GM21367 (cell line): ENCODE measurements around the gene PLD5.
A peak's percentile ranks its signal among the peaks of the same experiment; 100 is the strongest.
"Not testable (repeated sequence)": the region's sequence is repeated elsewhere in the genome, so short reads cannot be mapped to it uniquely, and the experiment has no call there.

Experiments
- ATAC-seq: cut with Tn5 transposase; IDR thresholded peaks from one replicate; pipeline ENCODE4 v1.9.1; 2021; ENCODE audit not compliant: unreplicated experiment

The PLD5 gene

DNA sequence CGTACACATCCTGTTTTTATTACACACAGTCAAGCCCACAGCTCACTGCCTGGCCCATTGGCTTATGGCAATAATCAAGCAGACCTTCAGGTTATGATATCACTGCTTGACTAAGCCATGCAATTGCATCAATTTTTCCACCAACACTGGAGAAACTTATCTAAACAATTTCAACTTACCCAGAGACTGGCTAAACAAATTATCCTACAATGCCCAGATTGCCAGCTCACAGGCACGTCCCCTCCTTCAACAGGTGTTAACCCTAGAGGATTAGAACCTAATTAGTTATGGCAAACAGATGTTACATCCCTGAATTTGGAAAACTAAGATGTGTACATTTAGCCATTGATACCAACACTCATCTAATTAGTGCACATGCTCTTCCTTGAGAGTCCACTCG lies 310.0 kb downstream of the PLD5 start:
- not testable (repeated sequence) for ATAC-seq

DNA sequence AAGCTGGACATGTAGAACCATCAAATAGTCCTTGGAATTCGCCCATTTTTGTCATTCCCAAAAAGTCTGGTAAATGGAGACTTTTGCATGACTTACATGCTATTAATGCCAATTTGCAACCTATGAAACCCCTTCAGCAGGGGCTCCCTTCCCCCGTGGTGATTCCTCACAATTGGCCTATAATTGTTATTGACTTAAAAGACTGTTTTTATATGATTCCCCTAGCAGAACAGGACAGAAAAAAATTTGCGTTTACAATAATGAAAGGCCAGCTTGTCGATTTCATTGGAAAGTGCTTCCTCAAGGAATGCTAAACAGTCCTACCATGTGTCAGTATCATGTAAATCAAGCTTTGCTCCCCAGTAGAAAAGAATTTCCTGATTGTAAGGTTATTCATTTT lies 311.5 kb downstream of the PLD5 start:
- ATAC-seq = not testable (repeated sequence)

DNA sequence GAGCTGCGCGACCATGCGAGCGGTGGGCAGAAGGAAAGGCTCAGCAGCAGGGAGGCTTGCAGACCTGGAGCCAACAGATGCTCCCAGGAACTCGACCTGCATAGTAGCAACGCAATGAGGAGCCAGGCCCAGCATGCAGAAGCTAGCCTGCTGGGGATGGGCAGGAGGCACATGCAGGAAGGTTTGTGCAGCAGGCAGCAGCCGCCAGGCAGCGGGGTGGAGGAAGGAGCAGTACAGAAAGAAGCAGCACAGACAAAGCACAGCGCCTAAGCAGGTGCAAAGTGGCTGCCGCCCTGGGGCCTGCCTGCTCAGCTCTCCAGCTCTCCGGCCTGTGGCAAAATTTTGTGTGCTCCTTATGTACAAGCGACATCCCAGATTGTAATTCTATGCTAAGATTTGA lies 312.1 kb downstream of the PLD5 start:
- no peak for ATAC-seq

DNA sequence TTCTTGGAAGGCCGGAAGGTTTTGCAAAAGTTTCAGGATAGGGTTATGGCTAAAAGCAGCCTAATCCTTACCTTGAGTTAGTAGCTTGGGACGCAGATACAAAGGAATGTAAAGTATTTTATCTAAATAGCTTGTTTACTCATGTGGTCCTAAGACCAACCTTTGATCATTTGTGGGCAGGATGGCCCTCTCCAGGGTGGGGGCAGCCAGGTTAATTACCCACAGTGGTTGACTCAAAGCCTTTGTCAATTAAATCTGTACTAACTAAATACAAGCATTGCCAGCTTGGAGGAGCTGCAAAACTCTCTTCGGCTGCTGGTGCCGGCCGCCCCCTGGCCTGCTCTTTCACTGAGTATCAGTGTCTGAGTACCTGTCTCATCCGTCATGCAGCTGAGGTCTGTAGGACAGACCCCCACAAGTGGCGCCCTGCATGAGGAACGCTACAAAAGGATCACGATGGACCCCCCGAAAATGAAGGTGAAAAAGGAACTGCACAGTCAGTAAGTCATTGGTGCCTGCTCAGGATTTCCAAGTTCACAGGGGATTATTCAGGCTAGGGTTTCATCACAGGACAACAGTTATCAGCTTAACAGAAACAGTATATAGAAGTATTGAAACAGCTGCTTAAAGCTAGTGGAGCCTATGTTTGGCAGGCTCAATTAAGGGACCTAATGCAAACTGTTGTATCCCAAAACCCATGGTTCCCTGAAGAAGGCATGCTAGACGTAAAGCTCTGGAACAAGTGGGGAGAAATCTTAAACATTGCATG lies 313.1 kb downstream of the PLD5 start:
- ATAC-seq = no peak

DNA sequence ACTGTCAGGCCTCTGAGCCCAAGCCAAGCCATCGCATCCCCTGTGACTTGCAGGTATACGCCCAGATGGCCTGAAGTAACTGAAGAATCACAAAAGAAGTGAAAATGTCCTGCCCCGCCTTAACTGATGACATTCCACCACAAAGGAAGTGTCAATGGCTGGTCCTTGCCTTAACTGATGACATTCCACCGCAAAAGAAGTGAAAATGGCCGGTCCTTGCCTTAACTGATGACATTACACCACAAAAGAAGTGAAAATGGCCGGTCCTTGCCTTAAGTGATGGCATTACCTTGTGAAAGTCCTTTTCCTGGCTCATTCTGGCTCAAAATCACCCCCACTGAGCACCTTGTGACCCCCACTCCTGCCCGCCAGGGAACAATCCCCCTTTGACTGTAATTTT lies 314.2 kb downstream of the PLD5 start:
- not testable (repeated sequence) for ATAC-seq

DNA sequence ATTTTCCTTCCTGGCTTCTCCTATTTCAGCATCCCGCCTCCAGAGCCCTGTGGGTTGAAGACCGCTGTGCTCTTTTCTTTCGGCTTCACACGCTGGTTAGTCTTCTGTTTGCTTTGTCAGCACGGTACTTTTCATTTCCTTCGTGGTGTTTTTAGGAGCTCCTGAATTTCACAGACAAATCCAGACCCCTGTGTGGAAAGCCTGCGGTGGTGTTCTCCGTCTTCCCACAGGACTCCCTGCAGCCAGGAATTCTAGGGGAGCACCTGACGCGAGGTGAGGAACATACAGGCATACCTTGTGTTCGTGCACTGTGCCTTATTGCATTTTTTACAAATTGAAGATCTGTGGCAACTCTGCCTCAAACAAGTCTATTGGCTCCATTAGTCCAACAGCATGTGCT lies 315.4 kb downstream of the PLD5 start:
- ATAC-seq = no peak

DNA sequence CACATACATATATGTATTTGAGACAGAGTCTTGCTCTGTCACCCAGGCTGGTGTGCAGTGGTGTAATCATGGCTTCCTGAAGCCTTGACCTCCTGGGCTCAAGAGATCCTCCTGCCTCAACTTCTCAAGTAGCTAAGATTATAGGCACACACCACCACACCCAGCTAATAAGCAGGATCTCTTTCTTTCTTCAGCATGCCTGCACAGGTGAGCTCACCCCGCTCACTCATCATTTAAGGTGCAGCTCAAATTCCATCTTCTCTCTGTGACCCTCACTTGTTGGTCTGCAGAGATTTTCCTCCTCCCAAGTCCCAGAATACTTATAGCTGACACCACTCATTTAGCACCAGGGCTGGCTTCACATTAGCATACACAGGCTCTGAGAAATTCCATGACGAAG lies 316.5 kb downstream of the PLD5 start:
- ATAC-seq = no peak

DNA sequence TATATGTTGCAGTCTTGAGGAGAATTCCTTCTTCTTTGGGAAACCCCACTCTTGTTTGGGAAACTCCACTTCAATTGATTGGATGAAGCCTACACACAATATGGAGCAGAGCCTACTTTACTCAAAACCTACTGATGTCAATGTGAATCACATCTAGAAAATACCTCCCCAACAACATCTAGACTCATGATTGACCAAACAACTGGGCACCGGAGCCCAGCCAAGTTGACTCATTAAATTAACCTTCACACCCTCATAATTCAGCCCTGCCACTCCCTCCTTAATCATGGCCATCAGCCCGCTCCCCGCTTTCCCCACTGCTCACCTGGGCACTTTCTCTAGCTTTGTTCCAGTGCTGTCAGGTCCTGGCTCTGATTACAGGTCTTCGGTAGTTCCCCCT lies 317.5 kb downstream of the PLD5 start:
- no peak for ATAC-seq

DNA sequence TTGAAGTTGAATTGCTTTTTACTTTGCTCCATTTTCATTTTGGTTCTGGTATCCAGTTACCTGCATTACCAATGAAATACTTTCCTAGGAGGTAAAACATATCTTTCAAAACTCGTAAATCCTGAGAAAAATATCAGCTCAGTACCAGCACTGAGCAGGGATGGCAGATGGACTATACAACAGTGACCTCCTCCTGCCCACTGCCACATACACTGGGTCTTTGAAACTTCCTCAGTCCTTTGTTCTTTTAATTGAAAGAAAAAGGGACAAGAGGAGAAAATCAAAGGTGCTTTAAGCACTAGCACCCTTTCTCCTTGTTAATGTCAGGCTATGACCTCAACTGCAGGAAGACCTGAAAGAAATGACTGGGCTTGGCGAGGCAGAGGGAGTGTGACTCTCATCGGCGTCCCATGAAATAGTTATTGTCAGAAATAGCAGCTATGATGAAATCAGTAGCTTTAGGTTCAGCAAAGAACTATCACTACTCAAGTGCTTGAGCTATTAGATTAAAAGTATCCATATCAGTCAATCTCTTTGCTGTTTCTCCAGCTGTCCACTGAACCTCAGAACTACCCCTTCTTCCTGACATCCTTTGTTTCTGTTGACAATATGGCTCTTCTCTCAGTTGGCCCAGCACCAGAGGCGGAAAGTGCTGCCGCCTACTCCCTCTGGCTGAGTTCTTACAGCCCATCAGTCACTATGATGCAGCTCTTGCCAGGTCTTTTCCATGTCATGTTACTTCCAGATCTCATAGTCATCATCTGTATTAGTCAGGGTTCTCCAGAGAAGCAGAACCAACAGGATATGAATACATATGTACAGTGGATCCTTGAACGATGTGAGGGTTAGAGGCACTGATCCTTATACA lies 318.6 kb downstream of the PLD5 start:
- no peak for ATAC-seq

DNA sequence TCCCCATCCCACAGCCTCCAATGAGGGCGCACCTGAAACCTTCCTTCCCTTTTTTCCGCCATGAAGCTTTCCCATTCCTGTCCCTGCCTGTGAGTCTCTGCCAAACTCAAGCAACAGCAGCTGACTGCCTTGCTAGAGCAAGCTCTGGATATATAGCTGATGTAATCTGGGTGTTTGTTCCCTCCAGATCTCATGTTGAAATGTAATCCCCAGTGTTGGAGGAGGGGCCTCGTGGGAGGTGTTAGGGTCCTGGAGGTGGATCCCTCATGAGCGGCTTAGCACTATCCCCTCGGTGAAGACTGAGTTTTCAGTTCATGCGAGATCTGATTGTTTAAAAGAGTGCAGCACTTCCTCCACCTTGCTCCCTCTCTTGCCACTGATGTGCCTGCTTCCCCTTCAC lies 321.2 kb downstream of the PLD5 start:
- no peak for ATAC-seq

DNA sequence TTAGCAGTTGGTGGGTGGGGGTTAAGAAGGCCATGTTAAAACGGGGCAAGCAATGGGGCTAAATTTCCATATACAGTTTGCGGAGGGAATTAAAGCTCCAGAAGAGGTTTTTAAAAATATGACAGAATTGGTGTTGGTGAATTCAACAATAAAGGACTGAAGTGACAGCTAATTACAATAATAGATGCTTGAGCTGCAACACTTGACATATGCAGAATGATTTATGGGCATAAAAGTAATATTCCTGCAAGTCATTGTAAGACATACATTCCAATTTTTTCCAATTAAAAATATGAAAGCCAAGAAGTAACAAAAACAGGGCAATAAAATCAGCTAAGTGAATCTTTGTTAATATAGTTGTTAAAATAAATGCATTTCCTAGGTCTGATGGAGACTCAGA lies 323.4 kb downstream of the PLD5 start:
- ATAC-seq = no peak

DNA sequence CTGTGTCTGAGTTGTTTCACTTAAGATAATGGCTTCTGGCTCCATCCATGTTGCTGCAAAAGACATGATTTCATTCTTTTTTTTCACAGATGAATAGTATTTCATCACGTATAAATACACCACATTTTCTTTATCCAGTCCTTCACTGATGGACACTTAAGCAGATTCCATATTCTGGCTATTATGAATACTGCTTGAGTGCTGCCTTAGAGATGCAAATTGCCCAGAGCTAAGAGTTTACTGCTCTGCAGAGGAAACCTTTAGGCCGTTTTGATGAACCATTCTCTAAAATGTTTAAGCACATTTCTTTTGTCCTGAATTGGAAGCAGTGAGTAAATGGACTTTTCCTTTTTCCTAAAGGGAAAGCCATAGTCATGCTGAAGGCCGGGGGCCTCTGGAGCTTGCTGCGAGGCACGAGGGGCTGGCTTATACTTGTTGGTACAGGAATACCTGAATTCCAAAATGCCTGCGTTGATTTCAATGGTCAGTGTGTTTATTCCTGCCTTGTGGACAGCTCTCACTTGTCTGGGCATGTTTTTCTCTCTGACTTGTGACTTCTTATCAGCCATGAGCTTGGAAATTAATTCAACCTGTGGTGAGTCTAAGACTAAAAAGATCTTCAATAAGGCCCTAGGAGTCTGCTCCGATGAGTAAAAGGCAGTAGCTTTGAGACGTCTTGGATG lies 324.6 kb downstream of the PLD5 start:
- no peak for ATAC-seq

DNA sequence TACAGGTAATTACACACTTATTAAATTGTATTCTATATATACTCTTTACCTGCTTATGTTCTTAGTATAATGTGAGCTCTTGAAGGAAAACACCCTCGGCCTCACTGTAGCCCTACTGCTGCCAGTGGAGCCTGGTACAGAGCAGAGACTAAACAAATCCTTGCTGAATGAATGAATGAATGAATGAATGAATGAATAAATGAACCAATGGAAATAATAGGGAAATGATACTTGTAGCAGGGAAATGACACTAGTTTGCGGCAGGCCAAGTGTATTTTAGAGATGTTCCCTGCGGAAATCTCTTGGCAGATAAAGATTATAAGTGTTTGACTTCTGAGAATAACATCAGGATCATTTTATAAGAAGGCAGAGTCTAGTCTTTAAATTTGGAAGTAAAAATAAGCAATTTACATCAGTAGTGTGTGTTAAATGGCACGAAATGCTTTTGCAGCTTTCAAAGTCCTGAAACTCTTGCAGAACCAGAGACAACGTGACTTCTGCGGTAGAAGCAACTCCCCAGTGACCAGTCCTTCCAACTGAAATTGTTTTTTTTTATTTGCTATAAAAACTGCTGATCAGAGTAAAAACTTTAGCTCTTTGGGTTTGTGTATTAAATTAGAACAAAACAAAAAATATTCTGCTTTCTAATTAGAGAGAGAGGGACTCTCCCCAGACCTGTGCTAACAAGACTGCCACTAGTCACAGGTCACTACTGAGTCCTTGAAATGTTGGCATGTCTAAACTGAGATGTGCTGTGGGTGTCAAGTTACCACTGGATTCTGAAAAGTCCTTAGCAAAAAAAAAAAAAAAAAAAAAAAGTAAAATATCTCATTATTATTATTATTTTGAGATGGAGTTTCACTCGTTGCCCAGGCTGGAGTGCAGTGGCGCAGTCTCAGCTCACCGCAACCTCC lies 326.3 kb downstream of the PLD5 start:
- no peak for ATAC-seq

DNA sequence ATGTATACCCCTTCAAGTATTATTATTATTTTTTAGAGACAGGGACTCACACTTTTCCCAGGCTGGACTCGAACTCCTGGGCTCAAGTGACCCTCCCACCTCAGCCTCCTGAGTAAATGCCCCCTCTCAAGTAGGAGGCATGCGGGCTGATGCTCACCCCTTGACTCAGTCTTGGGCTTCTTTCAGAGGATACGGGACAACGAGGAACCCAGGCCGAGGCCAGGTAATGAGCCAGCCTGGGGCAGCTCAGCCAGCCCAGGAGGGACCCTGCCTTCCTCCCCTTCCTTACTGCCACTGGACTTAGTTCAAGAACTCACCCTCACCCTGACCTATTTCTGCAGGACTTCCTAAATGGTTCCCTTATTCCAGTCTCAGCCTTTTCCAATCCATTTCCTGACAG lies 327.6 kb downstream of the PLD5 start:
- ATAC-seq = no peak

DNA sequence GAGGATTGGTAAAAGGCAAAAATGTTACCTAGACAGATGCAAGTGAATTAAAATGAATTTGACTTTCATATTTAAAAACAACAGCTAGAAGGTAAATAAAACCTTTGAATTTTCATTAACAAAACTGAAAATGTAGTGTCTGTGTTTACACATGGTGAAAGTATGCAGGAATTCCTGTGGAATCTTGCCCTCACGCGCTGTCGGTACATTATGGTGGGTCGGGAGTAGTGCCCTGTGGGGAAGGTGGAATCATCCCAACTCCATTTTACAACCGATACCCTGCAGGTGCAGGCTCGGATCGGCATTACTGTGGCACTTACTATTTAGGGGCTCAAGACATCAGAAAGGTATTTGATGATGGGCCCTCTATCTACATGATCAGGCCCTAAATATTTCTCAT lies 328.4 kb downstream of the PLD5 start:
- no peak for ATAC-seq

DNA sequence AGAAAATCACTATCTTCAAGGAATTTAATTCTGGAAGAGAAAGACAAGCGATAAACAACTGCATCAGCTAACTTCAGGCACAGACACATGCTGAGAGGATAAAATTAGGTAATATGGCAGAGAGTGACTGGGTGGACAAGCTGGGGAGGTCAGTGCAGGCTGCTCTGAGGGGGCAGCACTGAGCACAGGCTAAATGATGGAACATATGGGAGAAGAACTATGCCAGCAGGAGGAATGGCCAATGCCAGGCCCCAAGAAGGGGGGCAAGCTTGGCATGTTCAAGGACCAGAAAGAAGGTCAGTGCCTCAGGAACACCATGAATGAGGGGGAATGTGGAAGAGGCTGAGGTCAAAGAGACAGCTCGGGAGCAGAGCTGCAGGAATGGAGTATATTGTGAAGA lies 334.9 kb downstream of the PLD5 start:
- no peak for ATAC-seq

DNA sequence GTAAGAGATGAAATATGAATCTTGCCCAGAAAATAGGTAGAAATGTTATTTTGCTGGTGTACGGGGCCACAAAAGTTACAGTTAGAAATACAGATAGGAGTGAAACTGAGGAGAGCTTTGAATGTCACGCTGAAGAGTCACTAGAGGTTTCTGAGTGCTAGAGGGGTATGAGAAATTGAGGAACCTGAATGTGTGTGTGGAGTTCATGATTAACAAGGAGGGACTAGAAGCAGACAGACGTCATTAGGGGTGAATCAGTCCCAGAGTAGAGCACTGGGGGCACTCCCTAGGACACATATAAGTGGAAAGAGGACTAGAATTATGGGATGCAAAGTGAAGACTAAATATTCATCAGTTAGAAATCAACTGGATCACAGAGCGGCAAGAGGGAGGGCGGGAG lies 336.7 kb downstream of the PLD5 start:
- peak; percentile 64 for ATAC-seq

DNA sequence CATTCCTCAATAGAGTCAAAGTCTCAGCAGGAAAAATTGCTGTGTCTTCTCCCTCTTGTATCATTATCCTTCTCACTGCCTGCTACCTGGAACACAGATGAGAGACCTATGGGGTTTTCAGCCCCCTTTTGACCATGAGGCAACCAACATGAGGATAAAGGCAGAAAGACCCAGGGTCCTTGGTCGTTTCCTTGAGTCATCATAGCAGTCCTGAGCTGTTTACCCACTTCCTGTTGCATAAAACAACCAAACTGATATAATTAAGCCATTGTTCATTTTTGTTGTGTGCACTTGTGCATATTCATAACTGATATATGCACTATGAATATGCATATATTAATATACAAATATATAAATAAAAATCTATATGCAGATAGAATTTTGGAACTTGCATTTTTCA lies 337.3 kb downstream of the PLD5 start:
- no peak for ATAC-seq

DNA sequence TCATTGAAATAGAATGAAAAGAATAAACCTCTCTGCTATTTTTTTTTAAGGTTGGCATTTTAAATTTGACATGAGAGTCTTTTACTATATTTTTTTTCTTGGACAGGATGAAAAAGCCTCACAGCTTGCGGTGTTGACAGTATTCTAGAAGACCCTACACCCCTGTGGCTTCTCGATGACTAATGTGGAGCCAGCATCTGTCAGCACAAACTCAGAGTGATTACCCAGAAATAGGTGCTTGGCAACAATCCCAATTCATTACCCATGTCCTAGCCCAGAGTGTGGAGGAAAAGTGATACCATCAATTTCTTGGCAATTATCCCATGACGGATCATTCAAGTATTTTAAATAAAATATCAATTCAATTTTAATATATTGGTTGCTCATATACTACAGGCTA lies 338.8 kb downstream of the PLD5 start:
- no peak for ATAC-seq

DNA sequence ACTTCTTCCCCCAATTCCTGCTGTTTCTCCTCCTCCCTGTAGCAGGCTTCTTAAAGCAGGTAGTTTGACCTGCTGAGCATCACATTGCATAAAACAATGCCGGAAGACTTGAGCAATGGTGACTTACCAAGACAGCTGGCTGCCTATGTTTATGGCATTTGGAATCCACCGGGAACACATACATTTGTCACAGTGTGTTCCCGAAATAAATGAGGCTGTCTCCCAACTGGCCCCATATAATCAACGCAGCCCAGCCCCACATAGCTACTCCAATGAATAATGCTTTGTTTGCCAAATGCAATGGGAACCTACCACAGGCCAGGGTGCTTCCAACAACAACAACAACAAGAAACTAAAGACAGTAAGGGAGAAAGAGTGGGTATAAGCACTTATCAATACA lies 339.5 kb downstream of the PLD5 start:
- no peak for ATAC-seq

DNA sequence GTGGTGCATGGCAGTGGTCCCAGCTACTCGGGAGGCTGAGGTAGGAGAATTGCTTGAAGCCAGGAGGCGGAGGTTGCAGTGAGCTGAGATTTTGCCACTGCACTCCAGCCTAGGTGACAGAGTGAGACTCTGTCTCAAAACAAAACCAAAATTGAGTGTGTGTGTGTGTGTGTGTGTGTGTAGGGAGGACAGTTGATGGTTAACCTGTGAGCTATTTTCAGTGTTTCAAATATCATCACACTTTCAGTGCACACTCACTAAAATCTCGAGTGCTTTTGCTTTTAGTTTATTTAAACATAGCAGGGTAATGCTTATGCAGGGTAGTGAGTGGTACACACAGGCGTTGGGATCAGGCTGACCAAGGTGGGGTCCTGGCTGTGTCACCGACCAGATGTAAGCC lies 344.7 kb downstream of the PLD5 start:
- ATAC-seq = peak; percentile 66
